WTC11 (cell line): ENCODE results near the gene IRX1. TPM values are rescaled to one million over a fixed set of nuclear protein-coding genes. Genes with fewer than 3 reads are reported as not detected.
A peak's percentile ranks its signal among the peaks of the same experiment; 100 is the strongest.

ENCODE experiments used
- CBFB ChIP-seq: sonication (generic); formaldehyde crosslinking; IDR thresholded peaks from 2 replicates; pipeline ENCODE4 v1.8.1; 2022; ENCODE audit warnings: mild to moderate bottlenecking, low read depth, missing genetic modification reagents
- CREM ChIP-seq: sonication (generic); formaldehyde crosslinking; IDR thresholded peaks from 2 replicates; pipeline ENCODE4 v1.8.1; 2022; ENCODE audit warnings: mild to moderate bottlenecking, missing genetic modification reagents, moderate library complexity
- ESRRA ChIP-seq: sonication (generic); formaldehyde crosslinking; IDR thresholded peaks from 2 replicates; pipeline ENCODE4 v1.8.1; 2022; ENCODE audit warnings: mild to moderate bottlenecking, missing genetic modification reagents, borderline replicate concordance
- FOXP1 ChIP-seq: sonication (generic); formaldehyde crosslinking; IDR thresholded peaks from 2 replicates; pipeline ENCODE4 v1.8.0; 2022; ENCODE audit warnings: missing genetic modification reagents, mild to moderate bottlenecking, moderate library complexity, borderline replicate concordance
- GABPB1 ChIP-seq: sonication (generic); formaldehyde crosslinking; IDR thresholded peaks from 2 replicates; pipeline ENCODE4 v1.8.1; 2023; ENCODE audit warnings: mild to moderate bottlenecking, missing genetic modification reagents
- HMGA2 ChIP-seq: fragments of 250-450 bp; sonication (Bioruptor Pico); IDR thresholded peaks from 2 replicates; pipeline ENCODE4 v1.4.0; 2021; ENCODE audit warnings: mild to moderate bottlenecking, moderate library complexity
- NFE2L1 ChIP-seq: sonication (generic); formaldehyde crosslinking; IDR thresholded peaks from 2 replicates; pipeline ENCODE4 v1.8.1; 2023; ENCODE audit warnings: missing genetic modification reagents
- NFYB ChIP-seq: sonication (generic); formaldehyde crosslinking; conservative IDR thresholded peaks from 2 replicates; pipeline ENCODE4 v1.8.0; 2022; ENCODE audit warnings: low read depth, missing genetic modification reagents
- RELA ChIP-seq: sonication (generic); formaldehyde crosslinking; IDR thresholded peaks from 2 replicates; pipeline ENCODE4 v1.8.1; 2022; ENCODE audit warnings: missing genetic modification reagents, mild to moderate bottlenecking, borderline replicate concordance
- RORB ChIP-seq: fragments of 250-450 bp; sonication (Bioruptor Pico); IDR thresholded peaks from 2 replicates; pipeline ENCODE4 v1.9.0; 2021; ENCODE audit warnings: mild to moderate bottlenecking
- SP1 ChIP-seq: sonication (generic); formaldehyde crosslinking; conservative IDR thresholded peaks from 2 replicates; pipeline ENCODE4 v1.8.1; 2022; ENCODE audit warnings: missing genetic modification reagents
- TEAD1 ChIP-seq: sonication (generic); formaldehyde crosslinking; IDR thresholded peaks from 2 replicates; pipeline ENCODE4 v1.8.0; 2022; ENCODE audit warnings: mild to moderate bottlenecking, missing genetic modification reagents
- ZNF138 ChIP-seq: sonication (generic); formaldehyde crosslinking; conservative IDR thresholded peaks from 2 replicates; pipeline ENCODE4 v1.8.1; 2022; ENCODE audit warnings: mild to moderate bottlenecking, moderate library complexity, missing genetic modification reagents
- ZNF396 ChIP-seq: fragments of 250-450 bp; sonication (Bioruptor Pico); IDR thresholded peaks from 2 replicates; pipeline ENCODE4 v1.8.0; 2021; ENCODE audit warnings: mild to moderate bottlenecking, moderate library complexity, borderline replicate concordance
- ZNF671 ChIP-seq: fragments of 250-450 bp; sonication (Bioruptor Pico); IDR thresholded peaks from 2 replicates; pipeline ENCODE4 v1.8.0; 2021; ENCODE audit warnings: mild to moderate bottlenecking
- total RNA-seq: library from RNA; stranded (reverse); gene quantifications from 3 replicates; pipeline ENCODE4 v1.2.3, GENCODE V29; 2021
- TF ChIP-seq, protein P1 (sequence below): sonication (generic); formaldehyde crosslinking; IDR thresholded peaks from 2 replicates; pipeline ENCODE4 v1.8.0; 2022; ENCODE audit warnings: missing genetic modification reagents
- TF ChIP-seq, protein P2 (sequence below): sonication (generic); formaldehyde crosslinking; IDR thresholded peaks from 2 replicates; pipeline ENCODE4 v1.8.0; 2022; ENCODE audit warnings: mild to moderate bottlenecking, missing genetic modification reagents
- TF ChIP-seq, protein P3 (sequence below): sonication (generic); formaldehyde crosslinking; IDR thresholded peaks from 2 replicates; pipeline ENCODE4 v1.8.1; 2023; ENCODE audit warnings: mild to moderate bottlenecking, moderate library complexity, missing genetic modification reagents
- TF ChIP-seq, protein P4 (sequence below): sonication (generic); formaldehyde crosslinking; conservative IDR thresholded peaks from 2 replicates; pipeline ENCODE4 v1.8.1; 2023; ENCODE audit warnings: mild to moderate bottlenecking, low read depth, missing genetic modification reagents, moderate library complexity
- TF ChIP-seq, protein P5 (sequence below): sonication (generic); formaldehyde crosslinking; IDR thresholded peaks from 2 replicates; pipeline ENCODE4 v1.8.0; 2022; ENCODE audit warnings: mild to moderate bottlenecking, missing genetic modification reagents
- TF ChIP-seq, protein P6 (sequence below): fragments of 250-450 bp; sonication (Bioruptor Pico); IDR thresholded peaks from 2 replicates; pipeline ENCODE4 v1.9.0; 2021; ENCODE audit warnings: moderate library complexity, mild to moderate bottlenecking, inconsistent platforms, borderline replicate concordance
- TF ChIP-seq, protein P7 (sequence below): sonication (generic); formaldehyde crosslinking; IDR thresholded peaks from 2 replicates; pipeline ENCODE4 v1.8.0; 2023; ENCODE audit warnings: mild to moderate bottlenecking, missing genetic modification reagents

IRX1 gene
- total RNA-seq, 1 experiment from 2014 or later = 21.0 TPM

DNA sequence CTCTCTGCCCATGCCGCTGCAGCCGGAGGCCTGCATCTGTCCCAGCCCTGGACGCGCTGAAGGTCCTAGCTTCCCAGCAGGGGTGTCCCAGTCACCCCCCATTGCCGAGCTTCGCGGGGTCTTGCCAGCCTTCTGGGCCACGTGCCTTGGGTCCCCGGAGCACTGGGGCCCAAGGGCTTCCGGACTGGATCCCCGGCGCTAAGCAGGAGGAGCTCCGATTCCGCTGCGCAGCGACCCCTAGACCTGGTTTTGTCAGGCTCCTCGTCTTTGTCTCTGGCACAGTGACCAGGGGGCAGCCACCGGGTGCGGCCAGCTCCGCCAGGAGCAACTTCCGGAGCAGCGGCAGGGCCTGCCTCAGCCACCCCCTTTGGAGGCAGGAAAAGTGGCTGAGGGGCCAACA lies 3.3 kb upstream of the IRX1 start (continued):
- TF ChIP-seq, protein P1, sequence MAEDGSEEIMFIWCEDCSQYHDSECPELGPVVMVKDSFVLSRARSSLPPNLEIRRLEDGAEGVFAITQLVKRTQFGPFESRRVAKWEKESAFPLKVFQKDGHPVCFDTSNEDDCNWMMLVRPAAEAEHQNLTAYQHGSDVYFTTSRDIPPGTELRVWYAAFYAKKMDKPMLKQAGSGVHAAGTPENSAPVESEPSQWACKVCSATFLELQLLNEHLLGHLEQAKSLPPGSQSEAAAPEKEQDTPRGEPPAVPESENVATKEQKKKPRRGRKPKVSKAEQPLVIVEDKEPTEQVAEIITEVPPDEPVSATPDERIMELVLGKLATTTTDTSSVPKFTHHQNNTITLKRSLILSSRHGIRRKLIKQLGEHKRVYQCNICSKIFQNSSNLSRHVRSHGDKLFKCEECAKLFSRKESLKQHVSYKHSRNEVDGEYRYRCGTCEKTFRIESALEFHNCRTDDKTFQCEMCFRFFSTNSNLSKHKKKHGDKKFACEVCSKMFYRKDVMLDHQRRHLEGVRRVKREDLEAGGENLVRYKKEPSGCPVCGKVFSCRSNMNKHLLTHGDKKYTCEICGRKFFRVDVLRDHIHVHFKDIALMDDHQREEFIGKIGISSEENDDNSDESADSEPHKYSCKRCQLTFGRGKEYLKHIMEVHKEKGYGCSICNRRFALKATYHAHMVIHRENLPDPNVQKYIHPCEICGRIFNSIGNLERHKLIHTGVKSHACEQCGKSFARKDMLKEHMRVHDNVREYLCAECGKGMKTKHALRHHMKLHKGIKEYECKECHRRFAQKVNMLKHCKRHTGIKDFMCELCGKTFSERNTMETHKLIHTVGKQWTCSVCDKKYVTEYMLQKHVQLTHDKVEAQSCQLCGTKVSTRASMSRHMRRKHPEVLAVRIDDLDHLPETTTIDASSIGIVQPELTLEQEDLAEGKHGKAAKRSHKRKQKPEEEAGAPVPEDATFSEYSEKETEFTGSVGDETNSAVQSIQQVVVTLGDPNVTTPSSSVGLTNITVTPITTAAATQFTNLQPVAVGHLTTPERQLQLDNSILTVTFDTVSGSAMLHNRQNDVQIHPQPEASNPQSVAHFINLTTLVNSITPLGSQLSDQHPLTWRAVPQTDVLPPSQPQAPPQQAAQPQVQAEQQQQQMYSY (CRISPR knock-in tag) = peak; percentile 96
- TF ChIP-seq, protein P2, sequence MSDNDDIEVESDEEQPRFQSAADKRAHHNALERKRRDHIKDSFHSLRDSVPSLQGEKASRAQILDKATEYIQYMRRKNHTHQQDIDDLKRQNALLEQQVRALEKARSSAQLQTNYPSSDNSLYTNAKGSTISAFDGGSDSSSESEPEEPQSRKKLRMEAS (CRISPR knock-in tag) = peak; percentile 95
- TF ChIP-seq ESRRA (CRISPR knock-in tag) (no peak), NFYB (CRISPR knock-in tag) (peak; percentile 34; the same call in 1 of the 2 replicates), HMGA2 (CRISPR knock-in tag) (no peak), NFE2L1 (CRISPR knock-in tag) (peak; percentile 72), ZNF396 (CRISPR knock-in tag) (no peak), FOXP1 (CRISPR knock-in tag) (peak; percentile 92), TEAD1 (CRISPR knock-in tag) (no peak), CBFB (CRISPR knock-in tag) (no peak), RELA (CRISPR knock-in tag) (no peak), ZNF671 (CRISPR knock-in tag) (no peak), CREM (no peak; the same call in 1 of the 2 replicates), RORB (CRISPR knock-in tag) (no peak), SP1 (CRISPR knock-in tag) (peak; percentile 56; the same call in 1 of the 2 replicates), GABPB1 (no peak), ZNF138 (CRISPR knock-in tag) (0 out of 2 replicates have a peak, but pooled peaks have one; percentile 46)
- TF ChIP-seq, protein P3, sequence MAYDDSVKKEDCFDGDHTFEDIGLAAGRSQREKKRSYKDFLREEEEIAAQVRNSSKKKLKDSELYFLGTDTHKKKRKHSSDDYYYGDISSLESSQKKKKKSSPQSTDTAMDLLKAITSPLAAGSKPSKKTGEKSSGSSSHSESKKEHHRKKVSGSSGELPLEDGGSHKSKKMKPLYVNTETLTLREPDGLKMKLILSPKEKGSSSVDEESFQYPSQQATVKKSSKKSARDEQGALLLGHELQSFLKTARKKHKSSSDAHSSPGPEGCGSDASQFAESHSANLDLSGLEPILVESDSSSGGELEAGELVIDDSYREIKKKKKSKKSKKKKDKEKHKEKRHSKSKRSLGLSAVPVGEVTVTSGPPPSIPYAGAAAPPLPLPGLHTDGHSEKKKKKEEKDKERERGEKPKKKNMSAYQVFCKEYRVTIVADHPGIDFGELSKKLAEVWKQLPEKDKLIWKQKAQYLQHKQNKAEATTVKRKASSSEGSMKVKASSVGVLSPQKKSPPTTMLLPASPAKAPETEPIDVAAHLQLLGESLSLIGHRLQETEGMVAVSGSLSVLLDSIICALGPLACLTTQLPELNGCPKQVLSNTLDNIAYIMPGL (CRISPR knock-in tag) = 0 out of 2 replicates have a peak, but pooled peaks have one; percentile 19
- TF ChIP-seq, protein P4, sequence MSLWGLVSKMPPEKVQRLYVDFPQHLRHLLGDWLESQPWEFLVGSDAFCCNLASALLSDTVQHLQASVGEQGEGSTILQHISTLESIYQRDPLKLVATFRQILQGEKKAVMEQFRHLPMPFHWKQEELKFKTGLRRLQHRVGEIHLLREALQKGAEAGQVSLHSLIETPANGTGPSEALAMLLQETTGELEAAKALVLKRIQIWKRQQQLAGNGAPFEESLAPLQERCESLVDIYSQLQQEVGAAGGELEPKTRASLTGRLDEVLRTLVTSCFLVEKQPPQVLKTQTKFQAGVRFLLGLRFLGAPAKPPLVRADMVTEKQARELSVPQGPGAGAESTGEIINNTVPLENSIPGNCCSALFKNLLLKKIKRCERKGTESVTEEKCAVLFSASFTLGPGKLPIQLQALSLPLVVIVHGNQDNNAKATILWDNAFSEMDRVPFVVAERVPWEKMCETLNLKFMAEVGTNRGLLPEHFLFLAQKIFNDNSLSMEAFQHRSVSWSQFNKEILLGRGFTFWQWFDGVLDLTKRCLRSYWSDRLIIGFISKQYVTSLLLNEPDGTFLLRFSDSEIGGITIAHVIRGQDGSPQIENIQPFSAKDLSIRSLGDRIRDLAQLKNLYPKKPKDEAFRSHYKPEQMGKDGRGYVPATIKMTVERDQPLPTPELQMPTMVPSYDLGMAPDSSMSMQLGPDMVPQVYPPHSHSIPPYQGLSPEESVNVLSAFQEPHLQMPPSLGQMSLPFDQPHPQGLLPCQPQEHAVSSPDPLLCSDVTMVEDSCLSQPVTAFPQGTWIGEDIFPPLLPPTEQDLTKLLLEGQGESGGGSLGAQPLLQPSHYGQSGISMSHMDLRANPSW (CRISPR knock-in tag) = no peak
- TF ChIP-seq, protein P5, sequence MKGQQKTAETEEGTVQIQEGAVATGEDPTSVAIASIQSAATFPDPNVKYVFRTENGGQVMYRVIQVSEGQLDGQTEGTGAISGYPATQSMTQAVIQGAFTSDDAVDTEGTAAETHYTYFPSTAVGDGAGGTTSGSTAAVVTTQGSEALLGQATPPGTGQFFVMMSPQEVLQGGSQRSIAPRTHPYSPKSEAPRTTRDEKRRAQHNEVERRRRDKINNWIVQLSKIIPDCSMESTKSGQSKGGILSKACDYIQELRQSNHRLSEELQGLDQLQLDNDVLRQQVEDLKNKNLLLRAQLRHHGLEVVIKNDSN = peak; percentile 59; the same call in 1 of the 2 replicates
- TF ChIP-seq, protein P6, sequence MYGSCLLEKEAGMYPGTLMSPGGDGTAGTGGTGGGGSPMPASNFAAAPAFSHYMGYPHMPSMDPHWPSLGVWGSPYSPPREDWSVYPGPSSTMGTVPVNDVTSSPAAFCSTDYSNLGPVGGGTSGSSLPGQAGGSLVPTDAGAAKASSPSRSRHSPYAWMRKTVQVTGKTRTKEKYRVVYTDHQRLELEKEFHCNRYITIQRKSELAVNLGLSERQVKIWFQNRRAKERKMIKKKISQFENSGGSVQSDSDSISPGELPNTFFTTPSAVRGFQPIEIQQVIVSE = no peak
- TF ChIP-seq, protein P7, sequence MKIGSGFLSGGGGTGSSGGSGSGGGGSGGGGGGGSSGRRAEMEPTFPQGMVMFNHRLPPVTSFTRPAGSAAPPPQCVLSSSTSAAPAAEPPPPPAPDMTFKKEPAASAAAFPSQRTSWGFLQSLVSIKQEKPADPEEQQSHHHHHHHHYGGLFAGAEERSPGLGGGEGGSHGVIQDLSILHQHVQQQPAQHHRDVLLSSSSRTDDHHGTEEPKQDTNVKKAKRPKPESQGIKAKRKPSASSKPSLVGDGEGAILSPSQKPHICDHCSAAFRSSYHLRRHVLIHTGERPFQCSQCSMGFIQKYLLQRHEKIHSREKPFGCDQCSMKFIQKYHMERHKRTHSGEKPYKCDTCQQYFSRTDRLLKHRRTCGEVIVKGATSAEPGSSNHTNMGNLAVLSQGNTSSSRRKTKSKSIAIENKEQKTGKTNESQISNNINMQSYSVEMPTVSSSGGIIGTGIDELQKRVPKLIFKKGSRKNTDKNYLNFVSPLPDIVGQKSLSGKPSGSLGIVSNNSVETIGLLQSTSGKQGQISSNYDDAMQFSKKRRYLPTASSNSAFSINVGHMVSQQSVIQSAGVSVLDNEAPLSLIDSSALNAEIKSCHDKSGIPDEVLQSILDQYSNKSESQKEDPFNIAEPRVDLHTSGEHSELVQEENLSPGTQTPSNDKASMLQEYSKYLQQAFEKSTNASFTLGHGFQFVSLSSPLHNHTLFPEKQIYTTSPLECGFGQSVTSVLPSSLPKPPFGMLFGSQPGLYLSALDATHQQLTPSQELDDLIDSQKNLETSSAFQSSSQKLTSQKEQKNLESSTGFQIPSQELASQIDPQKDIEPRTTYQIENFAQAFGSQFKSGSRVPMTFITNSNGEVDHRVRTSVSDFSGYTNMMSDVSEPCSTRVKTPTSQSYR (CRISPR knock-in tag) = peak; percentile 78; the same call in 1 of the 2 replicates
